HG03378 (cell line): ENCODE measurements around the gene CHIC2.
A peak's percentile ranks its signal among the peaks of the same experiment; 100 is the strongest.
"Not testable (repeated sequence)": the region's sequence is repeated elsewhere in the genome, so short reads cannot be mapped to it uniquely, and the experiment has no call there.

Source experiments
- ATAC-seq: cut with Tn5 transposase; IDR thresholded peaks from one replicate; pipeline ENCODE4 v1.9.1; 2021; ENCODE audit warnings: mild to moderate bottlenecking, moderate library complexity; ENCODE audit not compliant: unreplicated experiment

The CHIC2 gene

DNA sequence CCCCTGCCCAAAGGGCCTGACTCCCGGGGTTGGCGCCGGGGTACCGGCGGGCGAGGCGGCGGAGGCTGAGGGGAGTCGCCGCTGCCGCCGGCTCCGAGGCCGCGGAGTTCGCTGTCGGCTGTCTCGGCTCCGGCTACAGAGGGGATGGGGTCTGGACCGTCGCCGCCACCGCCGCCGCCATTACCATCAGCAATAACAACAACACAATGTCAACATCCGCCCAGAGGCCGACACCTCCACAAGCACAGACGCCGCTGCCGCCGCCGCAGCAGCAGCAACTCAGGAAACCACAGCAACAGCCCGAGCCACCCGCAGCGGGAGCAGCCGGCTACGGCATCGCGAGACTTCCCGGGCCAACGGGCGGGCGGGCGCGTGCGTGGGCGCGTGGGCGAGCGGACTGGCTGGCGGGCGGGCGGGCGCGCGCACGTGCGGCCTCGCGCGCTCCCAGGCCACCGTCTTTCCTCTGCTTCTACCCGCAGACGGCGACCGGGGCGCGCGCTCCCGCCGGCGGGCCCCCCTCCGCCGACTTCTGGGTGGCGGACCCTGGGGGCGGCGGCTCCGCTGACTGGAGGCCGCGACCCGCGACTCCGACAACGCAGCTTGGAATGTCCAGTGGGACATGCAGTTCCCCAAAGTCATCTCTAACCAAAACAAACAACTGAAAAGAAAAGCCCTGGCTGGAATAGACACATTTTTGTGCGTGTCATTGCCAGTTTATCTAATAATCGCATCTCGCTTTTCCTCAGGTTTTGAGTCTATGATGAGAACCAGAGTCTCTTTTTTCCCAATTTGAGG, at the start of gene CHIC2:
Gene CHIC2, minus strand, starts transcription at position 289 of the 795 bp plus-strand sequence. CDS start 305 bp downstream, outside the sequence.
- peak; percentile 93 for ATAC-seq

DNA sequence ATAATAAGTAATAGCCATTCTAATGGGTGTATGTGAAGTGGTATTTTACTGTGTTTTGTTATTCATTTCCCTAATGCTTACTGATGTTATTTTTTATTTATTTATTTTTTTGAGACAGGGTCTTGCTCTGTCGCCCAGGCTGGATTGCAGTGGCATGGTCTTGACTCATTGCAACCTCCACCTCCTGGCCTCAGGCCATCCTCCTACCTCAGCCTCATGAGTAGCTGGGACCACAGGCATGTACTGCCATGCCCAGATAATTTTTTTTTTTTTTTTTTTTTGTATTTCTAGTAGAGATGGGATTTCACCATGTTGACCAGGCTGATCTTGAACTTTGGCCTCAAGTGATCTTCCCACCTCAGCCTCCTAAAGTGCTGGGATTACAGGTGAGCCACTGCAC, 48.8 kb upstream of the CHIC2 start:
- not testable (repeated sequence) for ATAC-seq

DNA sequence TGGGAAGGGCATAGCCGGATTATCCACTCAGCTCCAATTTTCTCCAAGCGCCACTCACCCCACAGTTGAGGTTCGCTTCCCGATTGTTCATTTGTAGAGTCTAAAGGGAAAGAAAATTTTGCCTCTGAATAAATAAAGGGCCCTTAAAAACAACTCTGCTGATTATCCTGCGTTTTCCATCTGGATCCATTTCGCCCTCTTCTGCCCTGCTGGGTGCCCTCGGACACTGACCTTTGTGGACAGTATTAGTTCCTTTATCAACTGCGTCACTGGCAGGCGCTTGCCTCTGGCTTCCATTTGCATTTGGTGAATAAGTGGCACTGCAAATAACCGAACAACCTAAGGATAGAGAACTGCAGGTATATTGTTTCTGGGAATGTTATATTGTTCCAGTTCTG, 45.6 kb upstream of the CHIC2 start:
- ATAC-seq = no peak

DNA sequence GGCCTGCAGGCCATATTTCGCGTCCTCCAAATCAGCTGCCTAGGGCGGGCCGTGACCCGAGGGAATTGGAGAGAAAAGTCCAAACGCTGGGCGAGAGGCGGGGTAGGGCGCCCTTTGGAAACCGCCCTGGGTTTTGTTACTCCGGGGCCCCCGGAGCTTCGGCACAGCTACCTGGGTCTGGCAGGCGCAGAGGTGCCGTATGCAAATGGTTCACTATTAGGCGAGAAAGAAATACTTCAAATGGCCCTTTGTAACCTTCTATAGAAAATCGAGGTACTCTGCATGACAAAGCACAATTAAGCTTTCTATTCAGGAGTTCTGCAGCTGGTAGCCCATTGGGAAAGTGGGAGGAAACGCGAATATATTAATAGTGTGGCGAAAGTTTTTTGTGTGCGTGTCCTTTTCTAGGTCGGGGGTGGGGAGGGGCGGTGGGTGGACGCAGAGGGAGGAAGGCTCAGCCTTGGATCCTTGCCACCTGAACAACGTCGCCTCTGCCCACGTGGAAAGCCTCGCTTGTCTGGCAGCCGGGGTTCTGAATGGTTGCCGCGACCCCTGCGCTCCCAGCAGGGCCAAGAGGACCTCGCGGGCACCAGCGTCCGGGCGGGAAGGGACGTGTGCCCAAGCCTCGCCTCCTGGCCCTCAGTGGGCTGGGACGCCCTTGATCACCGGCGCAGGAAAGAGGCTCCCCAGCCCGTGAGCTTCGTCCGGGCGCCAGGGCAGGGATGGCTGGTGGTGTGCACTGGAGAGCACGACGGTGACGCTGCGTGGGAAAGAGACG, 45.0 kb upstream of the CHIC2 start:
- no peak for ATAC-seq

DNA sequence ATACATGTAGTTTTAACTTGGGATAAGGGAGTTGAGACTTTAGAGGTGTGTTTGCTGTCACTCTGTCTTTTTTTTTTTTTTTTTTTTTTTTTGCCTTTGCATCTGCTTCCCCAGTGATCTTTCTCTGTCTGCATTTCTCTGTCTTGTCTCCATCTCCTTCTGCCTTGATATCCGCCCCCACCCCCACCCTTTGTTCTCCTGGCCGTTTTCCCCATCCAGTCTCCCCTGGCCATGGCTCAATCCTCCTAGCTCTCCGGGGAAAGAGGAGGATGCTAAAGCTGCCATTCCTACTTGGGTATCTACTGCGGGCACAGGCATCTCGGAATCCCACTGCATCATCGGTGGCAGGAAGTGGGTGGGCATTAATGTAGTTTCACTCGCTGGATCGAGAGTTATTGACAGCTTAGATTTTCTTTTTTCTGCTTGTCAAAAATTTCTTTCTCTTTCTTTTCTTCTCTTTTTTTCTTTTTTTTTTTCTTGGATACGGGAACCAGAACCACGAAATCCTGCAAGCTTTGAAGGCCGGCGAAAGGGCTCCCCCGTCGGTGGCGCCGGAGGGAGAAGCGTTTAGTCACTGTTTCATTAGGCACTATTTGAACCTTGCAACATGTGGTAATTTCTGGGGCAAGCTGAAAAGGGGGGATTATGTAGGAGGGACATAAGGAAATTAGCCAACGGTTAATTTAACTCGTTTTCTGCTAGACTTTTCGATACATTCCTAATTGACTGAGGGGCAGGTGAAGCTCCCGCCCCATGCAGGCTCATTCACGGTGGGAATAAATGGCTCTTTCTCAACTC, 43.7 kb upstream of the CHIC2 start:
- ATAC-seq = no peak

DNA sequence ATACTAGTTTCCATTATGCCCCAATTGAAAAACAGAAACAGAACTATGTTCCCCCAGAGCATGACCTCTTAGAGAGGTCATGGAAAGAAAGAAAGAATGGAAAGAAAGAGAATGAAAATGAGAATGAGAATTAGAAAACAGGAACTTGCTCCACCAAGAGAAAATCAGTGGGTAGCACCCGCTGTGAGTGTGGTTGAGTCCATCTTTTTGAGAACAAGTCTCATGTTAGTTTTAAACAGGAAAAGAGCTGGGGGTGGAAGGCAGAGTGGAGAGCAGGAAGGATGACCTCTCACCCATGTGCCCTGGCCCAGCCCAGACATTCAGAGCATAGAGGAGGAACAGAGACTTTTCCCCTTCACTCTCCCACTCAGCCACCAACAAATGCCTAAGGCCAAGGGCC, 40.5 kb upstream of the CHIC2 start:
- ATAC-seq = no peak

DNA sequence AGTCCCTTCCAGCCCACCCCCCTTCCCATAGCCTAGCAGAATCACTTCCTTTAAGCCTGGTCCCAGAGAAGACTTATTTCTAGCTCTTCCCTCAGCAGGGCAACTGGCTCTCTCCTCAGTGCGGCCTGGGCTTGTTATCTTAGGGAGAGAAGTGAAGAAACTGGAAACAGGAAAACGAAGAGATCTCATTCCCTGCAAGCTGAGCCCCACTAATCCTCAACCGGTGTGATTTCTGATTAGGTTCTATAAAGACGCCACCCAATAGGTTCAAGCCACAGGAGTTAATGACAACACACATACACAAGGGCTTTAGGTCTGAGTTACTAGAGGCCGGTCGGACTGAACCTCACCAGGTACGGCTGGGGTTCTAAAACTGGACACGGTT, 38.8 kb upstream of the CHIC2 start:
- ATAC-seq = no peak

DNA sequence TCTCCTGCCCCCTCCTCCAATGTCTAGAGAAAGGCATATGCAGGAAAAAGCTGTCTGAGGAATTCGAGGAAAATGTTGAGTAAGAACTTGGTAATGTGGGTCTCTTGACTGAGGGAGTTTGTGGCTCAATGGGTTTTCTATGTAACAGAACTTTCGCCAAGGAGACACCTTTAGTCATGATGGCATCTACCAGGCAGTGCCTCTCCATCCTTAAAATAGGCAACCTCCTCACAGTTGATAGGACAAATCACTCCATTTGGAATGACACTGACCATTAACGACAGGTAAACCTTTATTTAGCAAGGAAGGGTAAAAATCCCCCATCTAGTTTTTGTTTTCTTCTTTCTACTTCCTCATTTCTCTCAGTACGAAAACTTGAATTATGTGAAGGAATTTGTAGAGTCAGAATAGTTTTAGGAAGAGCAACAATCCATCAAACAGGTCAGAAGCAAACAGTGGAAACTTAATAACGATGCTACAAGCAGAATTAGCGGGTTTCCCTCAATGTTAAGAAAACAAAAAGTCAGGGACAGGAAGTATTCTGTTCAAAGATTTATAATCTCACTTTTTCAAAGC, 38.2 kb upstream of the CHIC2 start:
- ATAC-seq = no peak

DNA sequence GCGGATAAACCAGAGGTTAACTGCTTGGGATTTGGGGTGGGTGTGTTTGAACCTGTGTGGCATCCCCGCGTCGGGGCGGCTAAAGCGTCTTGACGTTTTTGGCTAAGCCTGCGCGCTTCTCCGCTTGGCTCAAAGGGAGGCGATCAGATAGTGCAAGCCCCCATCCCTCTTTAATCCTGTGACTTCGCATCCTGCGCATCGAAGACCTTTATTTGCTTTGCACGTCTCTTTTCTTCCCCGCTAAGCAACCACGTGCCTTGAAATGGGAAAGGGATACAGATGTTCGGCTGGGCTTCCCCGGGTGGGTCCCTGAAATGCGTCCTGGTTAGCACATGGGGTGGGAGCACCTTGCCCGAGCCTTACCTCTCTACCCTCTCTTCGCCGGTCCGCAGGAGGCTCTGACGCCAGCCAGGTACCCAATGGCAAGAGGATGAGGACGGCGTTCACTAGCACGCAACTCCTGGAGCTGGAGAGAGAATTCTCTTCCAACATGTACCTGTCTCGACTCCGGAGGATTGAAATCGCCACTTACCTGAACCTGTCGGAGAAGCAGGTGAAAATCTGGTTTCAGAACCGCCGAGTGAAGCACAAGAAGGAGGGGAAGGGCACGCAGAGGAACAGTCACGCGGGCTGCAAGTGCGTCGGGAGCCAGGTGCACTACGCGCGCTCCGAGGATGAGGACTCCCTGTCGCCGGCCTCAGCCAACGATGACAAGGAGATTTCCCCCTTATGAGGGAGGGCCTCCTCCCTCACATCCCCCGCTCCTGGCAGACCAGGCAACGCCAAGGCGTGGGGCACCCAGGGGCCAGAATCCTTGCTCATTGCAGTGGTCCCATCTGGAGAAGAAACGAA, 37.0 kb upstream of the CHIC2 start:
- no peak for ATAC-seq

DNA sequence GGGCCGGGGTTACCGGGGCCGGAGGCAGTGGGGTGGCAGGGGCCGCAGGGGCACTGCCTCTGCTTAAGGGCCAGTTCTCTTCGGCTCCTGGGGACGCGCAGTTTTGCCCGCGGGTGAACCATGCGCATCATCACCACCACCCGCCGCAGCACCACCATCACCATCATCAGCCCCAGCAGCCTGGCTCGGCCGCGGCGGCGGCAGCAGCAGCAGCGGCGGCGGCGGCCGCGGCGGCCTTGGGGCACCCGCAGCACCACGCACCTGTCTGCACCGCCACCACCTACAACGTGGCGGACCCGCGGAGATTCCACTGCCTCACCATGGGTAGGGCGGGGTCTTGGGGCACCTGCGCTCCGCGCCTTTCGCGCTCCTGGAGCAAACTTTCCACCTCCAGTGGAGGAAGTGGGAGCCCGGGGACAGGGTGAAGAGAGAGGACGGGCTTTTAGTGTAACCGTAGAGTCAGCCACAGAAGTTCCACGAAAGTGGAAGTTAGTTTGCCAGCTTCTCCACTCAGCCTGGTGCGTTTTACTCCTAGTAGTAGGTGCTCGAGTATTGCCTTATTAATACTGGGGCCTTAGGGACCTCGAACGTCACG, 36.3 kb upstream of the CHIC2 start:
- ATAC-seq = no peak

DNA sequence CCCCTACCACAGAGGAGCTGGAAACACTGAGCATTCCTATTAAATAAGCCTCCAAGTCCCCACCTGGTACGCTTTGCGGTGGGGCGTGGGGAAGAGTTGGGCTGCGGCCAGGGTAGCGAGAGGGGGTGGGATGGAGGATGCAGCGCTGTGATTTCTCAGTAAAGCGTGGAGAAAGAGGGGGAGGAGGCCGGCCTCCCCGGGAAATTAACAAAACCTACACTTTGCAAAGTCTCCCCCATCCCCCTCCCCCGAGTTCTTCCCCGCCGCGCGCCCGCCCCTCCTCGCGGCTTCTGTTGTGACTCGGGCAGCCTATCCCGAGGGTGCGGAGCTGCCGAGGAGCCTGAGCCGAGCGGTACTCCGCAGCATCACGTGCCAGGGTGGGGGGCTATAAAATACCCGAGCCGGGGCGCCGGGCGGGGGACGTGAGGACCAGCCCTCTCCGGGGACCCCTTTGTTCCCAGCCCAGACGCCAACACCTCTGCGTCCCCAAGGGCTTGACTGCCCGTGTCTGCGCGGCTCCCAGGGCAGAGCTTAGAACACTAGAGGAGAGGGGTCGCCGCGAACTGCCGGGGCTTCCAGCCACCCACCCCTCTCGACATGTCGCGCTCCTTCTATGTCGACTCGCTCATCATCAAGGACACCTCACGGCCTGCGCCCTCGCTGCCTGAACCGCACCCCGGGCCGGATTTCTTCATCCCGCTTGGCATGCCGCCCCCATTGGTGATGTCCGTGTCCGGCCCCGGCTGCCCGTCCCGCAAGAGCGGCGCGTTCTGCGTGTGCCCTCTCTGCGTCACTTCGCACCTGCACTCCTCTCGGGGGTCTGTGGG, 35.6 kb upstream of the CHIC2 start, which contains the start of gene GSX2:
Gene GSX2, plus strand, starts transcription at position 416 of the 827 bp plus-strand sequence. Its CDS starts 182 bp downstream, at position 598.
- ATAC-seq = no peak

DNA sequence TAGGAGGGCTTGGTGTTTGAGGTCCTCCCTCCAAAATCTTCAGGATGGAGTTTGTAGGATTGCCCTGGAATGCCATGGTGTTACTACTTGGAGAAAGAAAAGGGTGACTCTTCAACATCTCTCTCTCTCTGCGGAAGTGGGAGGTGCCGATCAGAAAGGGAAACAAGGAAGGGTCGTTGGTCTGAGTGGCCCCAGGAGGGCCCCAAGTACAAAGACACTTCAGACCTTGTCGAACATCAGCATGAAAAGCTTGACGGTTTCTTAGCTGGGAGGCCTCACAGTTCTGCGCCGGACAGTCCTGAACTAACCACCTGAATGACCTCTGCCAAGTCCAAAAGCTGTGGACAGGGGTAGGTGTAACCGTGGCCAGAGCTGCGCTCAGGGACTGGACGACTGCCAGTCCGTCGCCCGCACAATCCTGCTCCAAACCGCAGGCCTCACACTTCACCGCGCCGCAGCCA, 34.9 kb upstream of the CHIC2 start:
- no peak for ATAC-seq

DNA sequence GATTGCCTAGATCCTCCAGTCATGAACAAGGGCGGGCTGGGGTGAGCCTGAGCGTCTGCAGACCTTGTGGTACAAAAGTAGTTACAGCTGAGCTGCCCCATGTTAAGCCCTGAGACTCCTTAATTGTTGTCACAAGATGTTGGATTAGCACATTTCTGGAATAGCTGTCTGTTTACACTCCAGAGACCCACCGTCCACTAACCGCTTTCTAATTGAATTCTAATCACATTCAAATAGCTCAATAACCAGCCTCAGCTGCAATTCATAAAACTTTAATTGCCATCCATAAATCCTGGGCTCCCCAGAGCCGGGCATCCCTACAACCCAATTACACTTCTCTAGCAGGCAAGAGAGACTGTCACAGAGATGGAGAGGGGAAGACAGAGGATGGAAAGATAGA, 34.0 kb upstream of the CHIC2 start:
- no peak for ATAC-seq

DNA sequence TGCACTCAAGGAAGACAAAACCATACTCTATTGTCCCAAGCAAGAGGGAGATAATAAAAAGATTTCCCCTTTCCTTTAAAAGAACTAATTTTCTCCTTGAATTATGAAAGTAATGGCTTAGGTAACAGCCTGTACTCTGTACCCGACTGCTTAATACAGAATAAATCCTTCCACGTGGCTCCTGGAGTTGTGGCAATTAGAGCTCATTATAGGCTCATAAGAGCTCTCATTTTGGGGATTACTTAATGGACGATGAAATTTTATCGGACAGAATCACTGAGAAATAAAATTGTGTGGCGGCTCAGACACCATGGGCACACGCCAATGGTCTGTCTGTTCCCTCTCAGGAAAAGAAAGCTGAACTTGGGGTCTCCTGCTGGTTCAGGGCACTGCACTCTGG, 32.7 kb upstream of the CHIC2 start:
- no peak for ATAC-seq

DNA sequence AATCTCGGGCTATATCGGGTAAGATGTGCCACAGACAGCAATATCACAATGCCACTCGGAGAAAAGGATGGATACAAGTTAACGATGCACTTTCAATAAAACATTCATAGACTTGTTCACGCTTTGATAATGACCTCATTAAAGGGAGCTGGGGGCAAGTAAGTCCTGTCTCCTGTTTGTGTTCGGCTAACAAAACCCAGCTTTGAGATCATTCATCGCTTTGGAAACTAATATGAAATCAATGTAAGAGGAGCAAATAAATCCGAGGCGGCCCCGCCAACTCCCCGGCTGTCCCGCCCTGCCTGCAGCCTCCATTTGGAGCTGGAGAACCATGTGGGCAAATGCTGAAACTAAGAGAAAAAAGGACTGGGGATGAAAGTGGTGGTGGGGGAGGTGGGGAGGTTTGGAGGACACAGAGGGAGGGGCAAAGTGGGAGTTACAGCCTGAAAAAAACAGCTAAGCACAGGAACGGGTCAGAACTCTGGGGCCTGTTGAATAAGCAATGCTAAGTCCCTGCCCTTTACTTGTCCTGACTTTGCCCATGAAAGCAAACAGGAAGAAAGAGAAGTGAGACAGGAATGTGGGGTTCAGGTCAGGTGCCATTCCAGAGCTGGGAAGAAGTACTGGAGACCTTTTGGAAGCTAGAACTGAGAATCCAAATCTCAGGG, 32.0 kb upstream of the CHIC2 start:
- ATAC-seq = no peak

DNA sequence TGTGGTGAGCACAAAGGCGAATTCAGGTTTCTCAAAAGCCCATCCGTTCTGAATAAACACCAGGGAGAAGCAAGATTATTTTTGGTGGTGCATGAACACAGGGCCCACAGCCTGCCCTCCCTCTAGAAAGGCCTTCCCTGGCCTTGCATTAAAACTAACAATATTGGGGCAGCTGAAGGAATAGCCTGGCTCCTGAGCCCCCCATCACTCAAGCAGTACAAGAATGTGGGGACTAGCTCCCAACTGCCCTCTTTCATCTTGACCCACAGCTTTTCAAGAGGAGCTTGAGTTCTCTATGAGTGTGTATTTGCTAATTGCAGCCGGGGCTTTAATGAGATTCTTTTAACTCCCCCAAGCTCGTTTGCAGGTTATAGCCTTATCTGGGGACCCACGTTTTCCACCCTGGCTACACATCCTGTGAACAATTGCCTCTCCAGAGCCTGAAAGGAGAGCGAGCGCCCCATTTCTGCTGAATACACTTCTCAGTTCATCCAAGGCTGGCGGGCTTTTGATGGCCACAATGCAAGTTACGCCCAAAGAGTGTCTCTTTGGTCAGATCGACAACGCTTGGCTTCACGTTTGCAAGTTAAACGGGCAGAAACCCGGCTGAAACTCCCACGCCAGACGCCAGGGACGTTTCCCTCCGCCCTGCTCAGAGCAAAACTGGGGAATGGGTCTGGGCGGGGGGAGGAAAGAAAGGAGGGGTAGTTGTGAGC, 30.9 kb upstream of the CHIC2 start:
- no peak for ATAC-seq

DNA sequence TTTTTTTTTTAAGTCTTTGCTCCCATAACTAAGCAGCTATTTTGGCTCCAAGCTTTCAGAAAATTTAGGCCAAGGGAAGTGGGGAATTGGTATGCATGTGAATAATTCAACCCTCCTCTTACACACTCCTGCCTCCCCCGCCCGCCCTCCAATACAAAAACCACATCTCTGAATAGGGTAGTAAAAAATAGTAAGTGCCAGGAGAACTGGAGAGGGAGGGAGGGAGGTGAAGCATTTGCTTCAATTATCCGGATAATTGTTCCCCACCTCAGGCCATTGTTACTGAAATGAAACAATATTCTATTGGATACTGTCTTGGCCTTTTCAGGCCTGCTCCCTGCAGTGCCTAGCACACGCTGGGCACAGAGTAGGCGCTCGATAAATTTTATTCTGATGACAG, 30.0 kb upstream of the CHIC2 start:
- no peak for ATAC-seq
